HG03135 (cell line): ENCODE results near the gene STAM2.
"Not testable (repeated sequence)": the region's sequence is repeated elsewhere in the genome, so short reads cannot be mapped to it uniquely, and the experiment has no call there.

Experiments
- ATAC-seq: cut with Tn5 transposase; IDR thresholded peaks from one replicate; pipeline ENCODE4 v1.9.1; 2021; ENCODE audit warnings: mild to moderate bottlenecking, moderate library complexity; ENCODE audit not compliant: unreplicated experiment

Gene STAM2

GRCh38 chr2:152114366-152114765 lies 61.2 kb downstream of the STAM2 start:
- no peak for ATAC-seq

- ATAC-seq: not testable (repeated sequence)
Measured at GRCh38 chr2:152107140-152107539, 68.4 kb downstream of the STAM2 start.

GRCh38 chr2:152106464-152106863 lies 69.1 kb downstream of the STAM2 start:
- ATAC-seq: no peak

- no peak for ATAC-seq
Measured at GRCh38 chr2:152103271-152103670, 72.3 kb downstream of the STAM2 start.

GRCh38 chr2:152100961-152101360 lies 74.6 kb downstream of the STAM2 start:
- ATAC-seq: no peak

- no peak for ATAC-seq
Measured at GRCh38 chr2:152099367-152100050, 76.1 kb downstream of the STAM2 start.

GRCh38 chr2:152098496-152099366 lies 76.8 kb downstream of the STAM2 start, which contains the start of gene CACNB4:
Gene CACNB4, minus strand, starts transcription at chr2:152099044.
- ATAC-seq: no peak

- no peak for ATAC-seq
Measured at GRCh38 chr2:152097801-152098495, 77.6 kb downstream of the STAM2 start.

- no peak for ATAC-seq
Measured at GRCh38 chr2:152097290-152097800, 78.2 kb downstream of the STAM2 start.

GRCh38 chr2:152095146-152095545 lies 80.4 kb downstream of the STAM2 start:
- no peak for ATAC-seq

- ATAC-seq: no peak
Measured at GRCh38 chr2:152094014-152094413, 81.5 kb downstream of the STAM2 start.

GRCh38 chr2:152093464-152093863 lies 82.1 kb downstream of the STAM2 start:
- no peak for ATAC-seq

- no peak for ATAC-seq
Measured at GRCh38 chr2:152092095-152092494, 83.5 kb downstream of the STAM2 start.

- not testable (repeated sequence) for ATAC-seq
Measured at GRCh38 chr2:152090726-152091125, 84.8 kb downstream of the STAM2 start.

GRCh38 chr2:152089238-152089637 lies 86.3 kb downstream of the STAM2 start:
- ATAC-seq: no peak

- no peak for ATAC-seq
Measured at GRCh38 chr2:152088006-152088405, 87.6 kb downstream of the STAM2 start.

- ATAC-seq: no peak
Measured at GRCh38 chr2:152086231-152086630, 89.3 kb downstream of the STAM2 start.

GRCh38 chr2:152084076-152084475 lies 91.5 kb downstream of the STAM2 start:
- ATAC-seq: no peak

- no peak for ATAC-seq
Measured at GRCh38 chr2:152083202-152083875, 92.2 kb downstream of the STAM2 start.

- peak; percentile 69 for ATAC-seq
Measured at GRCh38 chr2:152078662-152079061, 96.9 kb downstream of the STAM2 start.

GRCh38 chr2:152078023-152078422 lies 97.5 kb downstream of the STAM2 start:
- no peak for ATAC-seq
